Pancreas (tissue), 10 donors: ENCODE measurements around the gene CDC42EP4. TPM values are rescaled to one million over a fixed set of nuclear protein-coding genes. Genes with fewer than 3 reads are reported as not detected.
A peak's percentile ranks its signal among the peaks of the same experiment; 100 is the strongest.

Source experiments
- ATAC-seq, 4 donors: fragments of 200-7000 bp; cut with Tn5 transposase; one replicate each; pipeline versions ENCODE4 v1.8.0 to v1.9.1; 2020; ENCODE audit warnings: mild to moderate bottlenecking in 4 of 4, moderate library complexity in 4 of 4
- DNase-seq, 6 donors: peaks; one replicate each; pipeline ENCODE4 v3.0.0-alpha.2; 2020
- FAIRE-seq: peaks from 2 replicates; lab custom pipeline; 2012; peaks lifted over from hg19 to GRCh38; lab: Jason Lieb, UNC
- H3K27ac ChIP-seq, 4 donors: fragments of 200-600 bp; sonication (generic); 1 replicate in 3 of 4; 2 replicates in 1 of 4; pipeline versions ENCODE4 v1.5.0 to v1.8.0; 2020
- H3K27me3 ChIP-seq, 4 donors: fragments of 200-600 bp; one replicate each; pipeline ENCODE4 v1.8.0; 2021
- H3K36me3 ChIP-seq, 3 donors: fragments of 200-600 bp; sonication (generic) in 1 of 3; one replicate each; pipeline versions ENCODE4 v1.5.0 to v1.8.0; 2020 to 2021
- H3K4me1 ChIP-seq, 3 donors: fragments of 200-600 bp; one replicate each; pipeline ENCODE4 v1.8.0; 2021
- H3K4me3 ChIP-seq, 4 donors: fragments of 200-600 bp; sonication (generic) in 2 of 4; one replicate each; pipeline versions ENCODE4 v1.5.0 to v1.8.0; 2020 to 2021
- H3K9me3 ChIP-seq, 4 donors: fragments of 200-600 bp; one replicate each; pipeline ENCODE4 v1.8.0; 2021
- WGBS, 2 donors: extraction: QIAGEN DNeasy Blood & Tissue Kit; methylation state at CpG; one replicate each; pipeline ENCODE4 v1.1.7; 2013; 5-methylcytosine and 5-hydroxymethylcytosine counted together
- intact Hi-C, 3 donors: fragments of 100-400 bp; cut with DNase I; formaldehyde crosslinking; loops; one replicate each; pipeline versions ENCODE4 v1.11.1 to v1.14.2; 2022
- polyA plus RNA-seq, 2 donors: library from polyadenylated mRNA; stranded (reverse); fragments of 200-250 nt; gene quantifications; one replicate each; pipeline ENCODE4 v1.2.3, GENCODE V29; 2013
- total RNA-seq, 6 donors: library from RNA; stranded (reverse); fragmentation: NEBNext Ultra II Directional in 4 of 6; extraction: Animal tissue kit (Norgen Biotek cat#: 25700) in 4 of 6; gene quantifications; one replicate each; pipeline versions ENCODE4 v1.2.1 to v1.2.4, GENCODE V29; 2021 to 2023
- TF ChIP-seq, protein P1 (sequence below), 4 donors: fragments of 200-600 bp; sonication (generic) in 3 of 4; IDR thresholded peaks; one replicate each; pipeline versions ENCODE4 v1.5.0 to v1.8.0; 2021; ENCODE audit warnings: antibody characterized with exemption in 4 of 4
- donor health status: healthy with polysubstance abuse.
- donor health status: DM: no; HTN: no; CAD: no; lungs with moderate emphysema.
- donor health status: DM: no; HTN: no; CAD: no.
- donor health status: control.
- donor health status: control.
- donor health status: Bipolar disorder and iron deficiency.
- donor health status: DM: yes; HTN: yes; CAD: no.
- donor health status: DM: no; HTN: no; CAD: no.
- donor health status: DM: no; HTN: no; CAD: no.
- donor health status: DM: yes; HTN: yes; CAD: no.

CDC42EP4 gene, protein sequence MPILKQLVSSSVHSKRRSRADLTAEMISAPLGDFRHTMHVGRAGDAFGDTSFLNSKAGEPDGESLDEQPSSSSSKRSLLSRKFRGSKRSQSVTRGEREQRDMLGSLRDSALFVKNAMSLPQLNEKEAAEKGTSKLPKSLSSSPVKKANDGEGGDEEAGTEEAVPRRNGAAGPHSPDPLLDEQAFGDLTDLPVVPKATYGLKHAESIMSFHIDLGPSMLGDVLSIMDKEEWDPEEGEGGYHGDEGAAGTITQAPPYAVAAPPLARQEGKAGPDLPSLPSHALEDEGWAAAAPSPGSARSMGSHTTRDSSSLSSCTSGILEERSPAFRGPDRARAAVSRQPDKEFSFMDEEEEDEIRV
- total RNA-seq (10 to 100 TPM; 43.2 to 56.2 (median 46.9) TPM), polyA plus RNA-seq (10 to 100 TPM; 24.2 to 28.9 TPM)

DNA sequence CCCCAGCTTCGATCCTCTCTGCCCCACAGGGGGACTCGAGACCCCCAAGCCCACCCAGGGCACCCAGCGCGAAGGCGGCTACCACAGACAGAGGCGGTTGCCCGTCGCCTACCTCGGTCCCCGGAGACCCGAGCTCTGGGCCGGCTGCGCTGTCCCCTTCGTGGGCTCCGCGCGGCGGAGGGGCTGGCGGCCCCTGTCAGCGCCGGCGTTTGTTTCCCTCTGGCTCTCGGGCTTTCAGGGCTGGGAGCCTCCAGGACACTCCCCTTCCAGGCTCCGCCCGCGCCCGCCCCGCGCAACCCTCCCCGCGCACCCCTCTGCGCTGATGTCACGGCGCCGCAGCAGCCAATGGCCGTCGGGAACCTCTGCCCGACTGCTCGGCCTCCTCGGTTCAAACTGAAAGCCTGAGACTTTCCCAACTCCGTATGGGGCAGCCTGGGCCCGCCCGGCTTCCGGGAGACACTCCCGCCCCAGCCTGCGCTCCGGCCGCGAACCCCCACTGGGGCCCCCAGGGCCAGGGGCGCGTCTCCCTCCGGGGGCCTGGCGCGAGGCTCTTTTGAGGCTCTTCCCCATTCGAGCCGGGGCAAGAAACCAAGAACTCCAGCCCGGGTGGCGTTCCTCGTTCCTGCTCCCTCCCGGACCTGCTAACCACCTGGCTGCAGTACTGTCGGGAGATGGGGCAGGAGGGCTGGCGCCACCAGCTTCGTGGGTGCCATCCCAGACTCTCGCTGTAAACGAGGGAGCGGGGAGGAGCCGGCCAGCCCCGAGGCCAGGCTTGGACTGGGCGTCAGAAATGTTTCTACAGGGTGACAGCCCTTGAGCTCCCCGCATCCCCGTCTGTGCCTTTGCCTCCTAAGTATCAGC, at the start of gene CDC42EP4:
TSS of gene CDC42EP4 (minus strand) at position 221 of the 861 bp plus-strand sequence. CDS start 25,501 bp downstream, outside the sequence.
- intact Hi-C loops = loop anchor here in 1 of 3 donors (10.0 kb wide), 1 partner anchor 53 kb away; no protein-coding TSS in a partner anchor
- DNase-seq (peak; percentile 96 to 98 (median 98)), ATAC-seq (peak; percentile 69 to 83 (median 74)), FAIRE-seq (no peak)
- 0 to 1% methylated on average over 53 to 71 of the region's 71 CpGs for WGBS, 2 donors
- H3K27ac ChIP-seq = peak within 1 kb of the TSS; percentile 92 to 99 (median 96)
- H3K27me3 ChIP-seq = no peaks in the 10 kb centered on the region
- H3K36me3 ChIP-seq = no peaks in the 10 kb centered on the region
- TF ChIP-seq, protein P1, sequence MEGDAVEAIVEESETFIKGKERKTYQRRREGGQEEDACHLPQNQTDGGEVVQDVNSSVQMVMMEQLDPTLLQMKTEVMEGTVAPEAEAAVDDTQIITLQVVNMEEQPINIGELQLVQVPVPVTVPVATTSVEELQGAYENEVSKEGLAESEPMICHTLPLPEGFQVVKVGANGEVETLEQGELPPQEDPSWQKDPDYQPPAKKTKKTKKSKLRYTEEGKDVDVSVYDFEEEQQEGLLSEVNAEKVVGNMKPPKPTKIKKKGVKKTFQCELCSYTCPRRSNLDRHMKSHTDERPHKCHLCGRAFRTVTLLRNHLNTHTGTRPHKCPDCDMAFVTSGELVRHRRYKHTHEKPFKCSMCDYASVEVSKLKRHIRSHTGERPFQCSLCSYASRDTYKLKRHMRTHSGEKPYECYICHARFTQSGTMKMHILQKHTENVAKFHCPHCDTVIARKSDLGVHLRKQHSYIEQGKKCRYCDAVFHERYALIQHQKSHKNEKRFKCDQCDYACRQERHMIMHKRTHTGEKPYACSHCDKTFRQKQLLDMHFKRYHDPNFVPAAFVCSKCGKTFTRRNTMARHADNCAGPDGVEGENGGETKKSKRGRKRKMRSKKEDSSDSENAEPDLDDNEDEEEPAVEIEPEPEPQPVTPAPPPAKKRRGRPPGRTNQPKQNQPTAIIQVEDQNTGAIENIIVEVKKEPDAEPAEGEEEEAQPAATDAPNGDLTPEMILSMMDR (IDR thresholded peaks at IDR 0.05) = no peak
- H3K9me3 ChIP-seq = no peaks in the 10 kb centered on the region
- H3K4me3 ChIP-seq = peak within 1 kb of the TSS; percentile 83 to 100 (median 92)
- H3K4me1 ChIP-seq = peaks cover 8 to 20% (median 12%) of the 10 kb centered on the region in 3 donors

DNA sequence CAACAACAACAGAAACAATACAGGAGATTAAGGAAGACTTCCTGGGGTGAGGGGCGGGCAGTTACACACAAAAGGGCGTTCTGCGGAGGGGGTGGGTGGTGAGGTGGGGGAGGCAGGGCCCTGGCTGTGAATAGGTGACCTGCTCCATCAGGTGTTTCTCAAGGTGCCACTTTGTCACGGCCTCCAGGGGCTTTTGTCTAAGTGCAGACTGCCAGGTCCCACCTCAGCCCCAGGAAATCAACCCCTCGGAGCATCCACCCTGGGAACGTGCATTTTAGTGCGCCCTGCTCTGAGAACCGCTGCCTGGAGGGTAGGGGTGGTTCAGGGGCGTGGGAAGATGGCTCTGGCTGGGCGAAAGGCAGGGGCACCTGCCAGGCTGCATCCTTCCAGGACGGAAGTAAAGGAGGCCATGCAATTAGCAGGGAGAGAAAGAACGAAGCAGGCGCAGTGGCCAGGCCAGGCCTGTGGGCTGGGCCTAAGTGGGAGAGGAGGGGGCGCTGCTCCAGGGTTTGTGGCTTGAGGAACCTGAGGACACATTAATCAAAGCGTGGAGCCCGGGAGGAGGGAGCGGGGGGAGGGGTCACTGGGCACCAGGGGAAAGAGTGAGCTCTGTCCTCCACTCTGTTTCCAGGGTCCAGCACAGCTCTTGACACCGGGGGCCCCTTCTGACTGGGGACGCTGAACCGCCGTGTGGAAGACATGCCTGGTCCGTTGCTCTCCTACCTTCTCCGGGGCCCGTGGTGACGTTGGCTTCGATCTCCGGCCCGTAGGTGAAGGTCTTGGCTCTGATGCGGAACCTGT, 49.4 kb upstream of the CDC42EP4 start:
- Histone ChIP-seq H3K36me3 (no peaks in the 10 kb centered on the region), H3K27ac (peak overlapping the region in 2 of 4 donors; percentile 5 to 28), H3K4me3 (no peak overlapping the region), H3K9me3 (no peaks in the 10 kb centered on the region), H3K27me3 (no peaks in the 10 kb centered on the region), H3K4me1 (peaks cover 0 to 9% (median 0%) of the 10 kb centered on the region in 3 donors)
- ATAC-seq (no peak), DNase-seq (no peak), FAIRE-seq (no peak)
- WGBS, 2 donors = 69 to 71% methylated on average over 29 of the region's 29 CpGs
- TF ChIP-seq, protein P1 (IDR thresholded peaks at IDR 0.05) = no peak
- intact Hi-C loops = loop anchor here in 2 of 3 donors (10.0 kb wide), 2 partner anchors 46 to 636 kb away; partner anchors contain the start of gene CDC42EP4 (in 1 of the 2)

DNA sequence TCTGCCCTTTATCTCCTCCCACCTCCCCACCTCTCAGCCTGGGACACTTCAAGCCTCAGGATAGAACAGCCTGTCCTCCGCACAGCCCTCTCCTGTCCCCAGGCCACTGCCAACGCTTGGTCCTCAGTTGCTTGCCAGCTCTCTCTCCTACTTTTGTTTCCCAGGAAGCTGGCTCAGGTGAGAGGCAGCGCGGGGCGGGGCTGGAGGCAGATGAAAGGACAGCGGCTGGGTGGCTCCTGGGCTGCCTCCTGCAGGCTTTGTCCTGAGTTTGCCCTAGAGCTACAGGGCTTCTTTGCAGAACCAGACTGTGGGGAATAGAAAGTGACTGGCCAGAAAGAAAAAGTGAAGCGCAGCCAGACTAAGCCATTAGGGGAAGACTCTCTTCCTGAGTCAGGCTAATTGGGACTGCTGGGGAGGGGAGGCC, 48.2 kb upstream of the CDC42EP4 start:
- FAIRE-seq (no peak), DNase-seq (peak; percentile 80 to 94 (median 86)), ATAC-seq (peak; percentile 81 to 92 (median 89))
- Histone ChIP-seq H3K27ac (peak overlapping the region; percentile 16 to 67 (median 42)), H3K9me3 (no peaks in the 10 kb centered on the region), H3K4me3 (no peak overlapping the region), H3K27me3 (no peaks in the 10 kb centered on the region), H3K4me1 (peaks cover 0 to 9% (median 0%) of the 10 kb centered on the region in 3 donors), H3K36me3 (no peaks in the 10 kb centered on the region)
- intact Hi-C loops = loop anchor here in 2 of 3 donors (10.0 kb wide), 2 partner anchors 45 to 635 kb away; partner anchors contain the start of gene CDC42EP4 (in 1 of the 2)
- TF ChIP-seq, protein P1 (IDR thresholded peaks at IDR 0.05) = peak in 1 of 4 donors; percentile 11
- 8 to 15% methylated on average over 7 of the region's 7 CpGs for WGBS, 2 donors

DNA sequence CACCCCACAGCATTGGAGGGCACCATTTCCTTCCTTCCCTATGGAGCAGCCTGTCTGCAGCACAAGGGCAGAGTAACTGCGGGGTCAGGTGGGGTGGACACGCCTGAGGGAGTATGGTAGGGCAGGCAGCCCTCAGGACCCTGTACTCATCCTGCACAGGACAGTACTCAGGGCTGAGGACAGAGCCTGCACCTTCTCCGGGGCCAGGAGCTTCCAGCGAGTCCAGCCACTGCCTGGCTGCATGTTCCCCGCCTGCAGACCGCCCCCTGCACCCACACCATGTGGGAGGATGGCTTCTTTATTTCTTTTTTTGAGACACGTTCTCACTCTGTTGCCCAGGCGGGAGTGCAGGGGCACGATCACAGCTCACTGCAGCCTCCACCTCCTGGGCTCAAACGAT, 47.6 kb upstream of the CDC42EP4 start:
- Histone ChIP-seq H3K27me3 (no peaks in the 10 kb centered on the region), H3K36me3 (no peaks in the 10 kb centered on the region), H3K4me1 (peaks cover 0 to 9% (median 0%) of the 10 kb centered on the region in 3 donors), H3K9me3 (no peaks in the 10 kb centered on the region), H3K4me3 (no peak overlapping the region), H3K27ac (peak overlapping the region; percentile 16 to 67 (median 42))
- WGBS, 2 donors = 83 to 87% methylated on average over 10 of the region's 10 CpGs
- FAIRE-seq (no peak), ATAC-seq (no peak), DNase-seq (no peak)
- intact Hi-C loops = no loop called here
- TF ChIP-seq, protein P1 (IDR thresholded peaks at IDR 0.05) = no peak
